ENCODE results near the gene EEF1E1.

DNA sequence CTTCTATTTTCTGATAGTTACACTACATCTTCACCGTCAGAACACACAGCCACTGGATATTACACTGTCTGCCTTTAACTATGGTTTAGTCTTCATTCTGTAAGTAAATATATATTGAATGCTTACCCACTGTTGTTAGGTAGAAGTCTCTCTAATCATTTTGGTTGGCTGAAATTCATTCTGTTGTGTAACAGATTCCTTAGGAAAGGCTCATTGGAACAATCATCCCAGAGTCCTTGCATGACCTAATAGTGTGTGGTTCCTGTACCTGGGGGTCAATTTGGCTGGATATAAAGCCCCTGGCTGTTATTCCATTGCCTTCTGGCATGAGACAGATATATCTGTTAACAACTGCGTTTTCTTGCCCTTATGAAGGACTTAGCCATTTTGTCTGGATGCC is 48.1 kb downstream of the EEF1E1 start:
- TF ChIP-seq, protein P1, sequence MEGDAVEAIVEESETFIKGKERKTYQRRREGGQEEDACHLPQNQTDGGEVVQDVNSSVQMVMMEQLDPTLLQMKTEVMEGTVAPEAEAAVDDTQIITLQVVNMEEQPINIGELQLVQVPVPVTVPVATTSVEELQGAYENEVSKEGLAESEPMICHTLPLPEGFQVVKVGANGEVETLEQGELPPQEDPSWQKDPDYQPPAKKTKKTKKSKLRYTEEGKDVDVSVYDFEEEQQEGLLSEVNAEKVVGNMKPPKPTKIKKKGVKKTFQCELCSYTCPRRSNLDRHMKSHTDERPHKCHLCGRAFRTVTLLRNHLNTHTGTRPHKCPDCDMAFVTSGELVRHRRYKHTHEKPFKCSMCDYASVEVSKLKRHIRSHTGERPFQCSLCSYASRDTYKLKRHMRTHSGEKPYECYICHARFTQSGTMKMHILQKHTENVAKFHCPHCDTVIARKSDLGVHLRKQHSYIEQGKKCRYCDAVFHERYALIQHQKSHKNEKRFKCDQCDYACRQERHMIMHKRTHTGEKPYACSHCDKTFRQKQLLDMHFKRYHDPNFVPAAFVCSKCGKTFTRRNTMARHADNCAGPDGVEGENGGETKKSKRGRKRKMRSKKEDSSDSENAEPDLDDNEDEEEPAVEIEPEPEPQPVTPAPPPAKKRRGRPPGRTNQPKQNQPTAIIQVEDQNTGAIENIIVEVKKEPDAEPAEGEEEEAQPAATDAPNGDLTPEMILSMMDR (IDR thresholded peaks at IDR 0.05): no peak
- no peak for TF ChIP-seq POLR2A (IDR thresholded peaks at IDR 0.05)

All from tibial nerve (tissue), 3 donors.